Hepatocyte (in vitro differentiated cells): Measurements from ENCODE around the gene CRABP2.

Source experiments
- EZH2phosphoT487 ChIP-seq: fragments of 200-600 bp; sonication (generic); IDR thresholded peaks from one replicate; pipeline ENCODE4 v1.6.1; 2018; ENCODE audit warnings: antibody characterized with exemption, mild to moderate bottlenecking, low read depth, moderate library complexity; ENCODE audit not compliant: unreplicated experiment, severe bottlenecking
- TF ChIP-seq, protein P1 (sequence below): fragments of 200-600 bp; sonication (generic); IDR thresholded peaks from 2 replicates; pipeline ENCODE4 v1.5.1; 2016; ENCODE audit warnings: antibody characterized with exemption, mild to moderate bottlenecking; ENCODE audit not compliant: poor library complexity

DNA sequence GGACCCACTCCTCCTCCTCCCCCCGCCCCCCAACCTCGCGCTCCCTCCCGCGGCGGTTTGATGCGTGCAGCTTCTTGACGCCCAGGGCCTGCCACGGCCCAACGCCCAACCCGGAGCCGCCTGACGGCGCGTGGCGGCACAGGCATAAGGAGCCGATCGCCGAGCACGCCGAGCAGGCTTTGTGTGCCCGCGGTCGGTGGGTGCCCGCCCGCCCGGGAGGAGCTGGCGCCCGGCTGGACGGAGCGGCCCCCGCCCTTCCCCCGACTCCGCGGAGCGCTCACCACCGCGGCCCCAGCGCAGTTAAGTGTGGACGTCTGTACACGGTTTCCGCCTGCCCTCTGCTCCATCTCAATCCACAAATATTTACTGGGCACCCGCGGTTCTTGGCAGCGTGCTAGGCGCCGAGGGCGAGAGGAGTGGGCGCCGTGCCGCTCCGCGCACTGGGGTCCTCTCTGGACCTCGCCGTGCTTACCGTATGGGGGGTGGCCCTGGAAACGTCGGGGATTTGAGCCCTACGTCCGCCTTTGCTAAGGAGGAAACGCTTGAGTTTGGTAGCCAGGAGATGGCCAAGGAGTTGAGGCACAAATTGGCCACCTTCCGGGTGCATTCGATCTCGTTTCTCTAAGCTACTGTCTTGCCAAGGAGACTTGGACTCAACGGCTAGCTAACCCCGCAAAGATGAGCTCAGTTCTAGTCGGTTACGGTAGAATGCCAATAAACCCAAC, 46.5 kb upstream of the CRABP2 start:
- TF ChIP-seq, protein P1, sequence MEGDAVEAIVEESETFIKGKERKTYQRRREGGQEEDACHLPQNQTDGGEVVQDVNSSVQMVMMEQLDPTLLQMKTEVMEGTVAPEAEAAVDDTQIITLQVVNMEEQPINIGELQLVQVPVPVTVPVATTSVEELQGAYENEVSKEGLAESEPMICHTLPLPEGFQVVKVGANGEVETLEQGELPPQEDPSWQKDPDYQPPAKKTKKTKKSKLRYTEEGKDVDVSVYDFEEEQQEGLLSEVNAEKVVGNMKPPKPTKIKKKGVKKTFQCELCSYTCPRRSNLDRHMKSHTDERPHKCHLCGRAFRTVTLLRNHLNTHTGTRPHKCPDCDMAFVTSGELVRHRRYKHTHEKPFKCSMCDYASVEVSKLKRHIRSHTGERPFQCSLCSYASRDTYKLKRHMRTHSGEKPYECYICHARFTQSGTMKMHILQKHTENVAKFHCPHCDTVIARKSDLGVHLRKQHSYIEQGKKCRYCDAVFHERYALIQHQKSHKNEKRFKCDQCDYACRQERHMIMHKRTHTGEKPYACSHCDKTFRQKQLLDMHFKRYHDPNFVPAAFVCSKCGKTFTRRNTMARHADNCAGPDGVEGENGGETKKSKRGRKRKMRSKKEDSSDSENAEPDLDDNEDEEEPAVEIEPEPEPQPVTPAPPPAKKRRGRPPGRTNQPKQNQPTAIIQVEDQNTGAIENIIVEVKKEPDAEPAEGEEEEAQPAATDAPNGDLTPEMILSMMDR = no peak
- TF ChIP-seq EZH2phosphoT487 = no peak
